Heart right ventricle (tissue), 16 donors: ENCODE measurements around the gene IL17RA. TPM values are rescaled to one million over a fixed set of nuclear protein-coding genes. Genes with fewer than 3 reads are reported as not detected.

Source experiments
- ATAC-seq, 8 donors: fragments of 200-7000 bp; cut with Tn5 transposase; one replicate each; pipeline ENCODE4 v1.9.1; 2020; ENCODE audit warnings: mild to moderate bottlenecking in 8 of 8, moderate library complexity in 8 of 8, moderate number of reproducible peaks in 1 of 8
- DNase-seq, 2 donors: peaks; one replicate each; pipeline ENCODE4 v3.0.0-alpha.2; 2020
- H3K27ac ChIP-seq, 10 donors: fragments of 200-600 bp; sonication (generic) in 2 of 10; one replicate each; pipeline versions ENCODE4 v1.5.0 to v1.8.0; 2020 to 2022; ENCODE audit warnings: mild to moderate bottlenecking in 3 of 10
- H3K27me3 ChIP-seq, 7 donors: fragments of 200-600 bp; one replicate each; pipeline ENCODE4 v1.8.0; 2021 to 2022; ENCODE audit warnings: mild to moderate bottlenecking in 2 of 7
- H3K36me3 ChIP-seq, 9 donors: fragments of 200-600 bp; sonication (generic) in 1 of 9; one replicate each; pipeline versions ENCODE4 v1.5.0 to v1.8.0; 2020 to 2022; ENCODE audit warnings: mild to moderate bottlenecking in 2 of 9
- H3K4me1 ChIP-seq, 9 donors: fragments of 200-600 bp; sonication (generic) in 1 of 9; one replicate each; pipeline versions ENCODE4 v1.5.0 to v1.8.0; 2020 to 2022; ENCODE audit warnings: mild to moderate bottlenecking in 4 of 9
- H3K4me3 ChIP-seq, 10 donors: fragments of 200-600 bp; sonication (generic) in 2 of 10; one replicate each; pipeline versions ENCODE4 v1.5.0 to v1.8.0; 2020 to 2022; ENCODE audit warnings: mild to moderate bottlenecking in 7 of 10, moderate library complexity in 2 of 10
- H3K9me3 ChIP-seq, 11 donors: fragments of 200-600 bp in 10 of 11; sonication (generic) in 2 of 11; one replicate each; pipeline versions ENCODE4 v1.5.0 to v1.8.0; 2013 to 2022; ENCODE audit warnings: mild to moderate bottlenecking in 2 of 11, control low read depth in 1 of 11, moderate library complexity in 1 of 11
- CTCF ChIP-seq, 9 donors: fragments of 200-600 bp; sonication (generic) in 2 of 9; IDR thresholded peaks; one replicate each; pipeline versions ENCODE4 v1.5.0 to v1.8.0; 2021 to 2022; ENCODE audit warnings: antibody characterized with exemption in 9 of 9, mild to moderate bottlenecking in 5 of 9, moderate library complexity in 1 of 9
- WGBS, 2 donors: extraction: QIAGEN DNeasy Blood & Tissue Kit; methylation state at CpG; one replicate each; pipeline ENCODE4 v1.1.7; 2013; ENCODE audit warnings: inconsistent platforms in 1 of 2; 5-methylcytosine and 5-hydroxymethylcytosine counted together
- intact Hi-C, 10 donors: fragments of 100-400 bp; cut with DNase I; formaldehyde crosslinking; loops; one replicate each; pipeline versions ENCODE4 v1.11.1 to v1.14.2; 2022
- polyA plus RNA-seq, 2 donors: library from polyadenylated mRNA; stranded (reverse); fragments of 200-250 nt; gene quantifications; one replicate each; pipeline ENCODE4 v1.2.3, GENCODE V29; 2013
- total RNA-seq, 10 donors: library from RNA; stranded (reverse); fragmentation: NEBNext Ultra II Directional in 3 of 10; extraction: Animal tissue kit (Norgen Biotek cat#: 25700) in 3 of 10; gene quantifications; one replicate each; pipeline versions ENCODE4 v1.2.1 to v1.2.4, GENCODE V29; 2021 to 2023
- donor health status: Arrhythmogenic right ventricular cardiomyopathy.
- donor health status: ischemic (EF 13 %, LVEDD 7.1; RV severe dilation, severe dysfunction).
- donor health status: healthy with polysubstance abuse.
- donor health status: DM: no; HTN: yes; CAD: no.
- donor health status: DM: no; HTN: no; CAD: no.
- donor health status: ischemic (EF 25% LVEDD 6.9; RV normal size, moderate dysfunction).
- donor health status: ischemic (EF 25% LVEDD 5.7; RV mildly dilated, moderate dysfunction).
- donor health status: healthy.
- donor health status: DM: yes; HTN: yes; CAD: no.
- donor health status: Ischemic cardiomyopathy.
- donor health status: ischemic (EF 35%, LVEDD 5.7; RV mildly dilated, moderate dysfunction).
- donor health status: nonischemic (EF 11% LVEDD 7.7; RV severe dilation, severe dysfunction).
- donor health status: DM: yes; HTN: yes; CAD: no.
- donor health status: PGD.
- donor health status: ischemic (EF 29% LVEDD 5.4; RV normal size, mild dysfunction).
- donor health status: nonischemic (EF 23%, LVEDD 6.1; RV moderate dilation, normal function).

The IL17RA gene
- total and polyA plus RNA-seq, 12 donors = 4.0 to 15.9 (median 5.4) TPM

GRCh38 chr22:17103351-17103750 lies 18.6 kb downstream of the IL17RA start:
- no peak for TF ChIP-seq CTCF (IDR thresholded peaks at IDR 0.05)
- Histone ChIP-seq H3K4me1 (peaks cover 0 to 78% (median 0%) of the 10 kb centered on the region in 9 donors), H3K27ac (no peak overlapping the region), H3K36me3 (peaks cover 0 to 93% (median 28%) of the 10 kb centered on the region in 9 donors), H3K9me3 (no peaks in the 10 kb centered on the region), H3K27me3 (no peaks in the 10 kb centered on the region), H3K4me3 (no peak overlapping the region)
- no peak for ATAC-seq
- intact Hi-C loops = no loop called here
- WGBS, 2 donors = 95% methylated on average over 9 of the region's 9 CpGs
- no peak for DNase-seq

- Histone ChIP-seq H3K27ac (peak overlapping the region in 1 of 10 donors; percentile 86), H3K9me3 (no peaks in the 10 kb centered on the region), H3K4me1 (peaks cover 0 to 70% (median 0%) of the 10 kb centered on the region in 9 donors), H3K36me3 (peaks cover 0 to 93% (median 39%) of the 10 kb centered on the region in 9 donors), H3K4me3 (no peak overlapping the region), H3K27me3 (no peaks in the 10 kb centered on the region)
- intact Hi-C loops = no loop called here
- 89% methylated on average over 14 of the region's 14 CpGs for WGBS, 2 donors
- ATAC-seq = no peak
- no peak for DNase-seq
- no peak for TF ChIP-seq CTCF (IDR thresholded peaks at IDR 0.05)
Observed at GRCh38 chr22:17104336-17104935, 19.6 kb downstream of the IL17RA start.

- H3K4me3 ChIP-seq = no peak overlapping the region
- no peak for ATAC-seq
- 76 to 81% methylated on average over 22 of the region's 22 CpGs for WGBS, 2 donors
- intact Hi-C loops = no loop called here
- no peaks in the 10 kb centered on the region for H3K9me3 ChIP-seq
- DNase-seq = no peak
- no peaks in the 10 kb centered on the region for H3K27me3 ChIP-seq
- peak overlapping the region in 1 of 10 donors; percentile 86 for H3K27ac ChIP-seq
- peaks cover 0 to 93% (median 42%) of the 10 kb centered on the region in 9 donors for H3K36me3 ChIP-seq
- no peak for TF ChIP-seq CTCF (IDR thresholded peaks at IDR 0.05)
- H3K4me1 ChIP-seq = peaks cover 0 to 69% (median 0%) of the 10 kb centered on the region in 9 donors
Observed at GRCh38 chr22:17105143-17106129, 20.6 kb downstream of the IL17RA start.

GRCh38 chr22:17106161-17106784 lies 21.5 kb downstream of the IL17RA start:
- H3K4me1 ChIP-seq = peaks cover 0 to 61% (median 0%) of the 10 kb centered on the region in 9 donors
- peaks cover 0 to 90% (median 38%) of the 10 kb centered on the region in 9 donors for H3K36me3 ChIP-seq
- peak in 4 of 8 donors; percentile 13 to 35 (median 29) for ATAC-seq
- peak overlapping the region in 1 of 10 donors; percentile 86 for H3K27ac ChIP-seq
- TF ChIP-seq CTCF (IDR thresholded peaks at IDR 0.05) = no peak
- intact Hi-C loops = no loop called here
- peak overlapping the region in 1 of 10 donors; percentile 19 for H3K4me3 ChIP-seq
- 88 to 91% methylated on average over 12 of the region's 12 CpGs for WGBS, 2 donors
- no peaks in the 10 kb centered on the region for H3K9me3 ChIP-seq
- no peak for DNase-seq
- no peaks in the 10 kb centered on the region for H3K27me3 ChIP-seq
